ENCODE measurements around the gene MR1. TPM values are rescaled to one million over a fixed set of nuclear protein-coding genes. Genes with fewer than 3 reads are reported as not detected.

MR1 gene
- polyA plus RNA-seq, 3 donors from 2014 or later = 45.0 to 62.7 (median 54.1) TPM

- peak; percentile 26 to 28 (median 27) for DNase-seq
- H3K36me3 Mint-ChIP-seq = no peaks in the 10 kb centered on the region
- peak overlapping the region; percentile 81 to 94 (median 92) for H3K27ac Mint-ChIP-seq
- H3K4me1 Mint-ChIP-seq = peaks cover 38 to 45% of the 10 kb centered on the region in 2 donors
- H3K4me3 Mint-ChIP-seq = peak overlapping the region; percentile 89 to 91 (median 90)
- peaks cover 12 to 19% (median 15%) of the 10 kb centered on the region in 3 donors for H3K27me3 Mint-ChIP-seq (ENCODE audit: low read depth in 3 of 3)
- H3K9me3 Mint-ChIP-seq = no peaks in the 10 kb centered on the region
Observed at GRCh38 chr1:181104042-181104789, 70.4 kb downstream of the MR1 start.

- Mint-ChIP-seq H3K4me1 (peaks cover 34 to 41% of the 10 kb centered on the region in 2 donors), H3K36me3 (no peaks in the 10 kb centered on the region), H3K27ac (peak overlapping the region; percentile 81 to 94 (median 92)), H3K27me3 (ENCODE audit: low read depth in 3 of 3) (peaks cover 12 to 18% (median 15%) of the 10 kb centered on the region in 3 donors), H3K9me3 (no peaks in the 10 kb centered on the region), H3K4me3 (peak overlapping the region; percentile 89 to 91 (median 90))
- peak; percentile 55 to 57 (median 55) for DNase-seq
Observed at GRCh38 chr1:181104790-181105133, 71.0 kb downstream of the MR1 start.

- Mint-ChIP-seq H3K27ac (peak overlapping the region; percentile 81 to 97 (median 93)), H3K4me1 (peaks cover 29 to 39% of the 10 kb centered on the region in 2 donors), H3K9me3 (no peaks in the 10 kb centered on the region), H3K4me3 (peak overlapping the region; percentile 89 to 91 (median 90)), H3K27me3 (ENCODE audit: low read depth in 3 of 3) (peaks cover 12 to 18% (median 15%) of the 10 kb centered on the region in 3 donors), H3K36me3 (no peaks in the 10 kb centered on the region)
- DNase-seq = peak; percentile 91 to 93 (median 92)
Observed at GRCh38 chr1:181105134-181106021, 71.6 kb downstream of the MR1 start.

DNA sequence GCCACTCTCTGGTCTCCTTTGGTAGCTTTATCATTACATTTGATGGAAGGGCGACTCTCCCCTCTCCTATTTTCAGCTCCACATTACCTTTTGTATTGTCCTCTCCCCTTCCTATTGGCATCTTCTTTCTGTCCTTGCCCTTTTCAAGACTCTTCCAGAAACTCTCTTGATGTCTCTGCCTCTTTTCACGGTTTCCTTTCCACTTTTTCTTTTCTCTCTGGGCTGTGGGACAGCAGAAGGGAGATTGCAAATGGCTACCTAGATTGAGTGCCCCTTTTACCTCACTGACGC is 72.2 kb downstream of the MR1 start:
- H3K27ac Mint-ChIP-seq = peak overlapping the region; percentile 77 to 97 (median 88)
- H3K36me3 Mint-ChIP-seq = no peaks in the 10 kb centered on the region
- H3K4me1 Mint-ChIP-seq = peaks cover 29 to 36% of the 10 kb centered on the region in 2 donors
- H3K9me3 Mint-ChIP-seq = no peaks in the 10 kb centered on the region
- DNase-seq = no peak
- H3K4me3 Mint-ChIP-seq = peak overlapping the region; percentile 74 to 91 (median 89)
- H3K27me3 Mint-ChIP-seq (ENCODE audit: low read depth in 3 of 3) = peaks cover 12 to 18% (median 15%) of the 10 kb centered on the region in 3 donors

DNA sequence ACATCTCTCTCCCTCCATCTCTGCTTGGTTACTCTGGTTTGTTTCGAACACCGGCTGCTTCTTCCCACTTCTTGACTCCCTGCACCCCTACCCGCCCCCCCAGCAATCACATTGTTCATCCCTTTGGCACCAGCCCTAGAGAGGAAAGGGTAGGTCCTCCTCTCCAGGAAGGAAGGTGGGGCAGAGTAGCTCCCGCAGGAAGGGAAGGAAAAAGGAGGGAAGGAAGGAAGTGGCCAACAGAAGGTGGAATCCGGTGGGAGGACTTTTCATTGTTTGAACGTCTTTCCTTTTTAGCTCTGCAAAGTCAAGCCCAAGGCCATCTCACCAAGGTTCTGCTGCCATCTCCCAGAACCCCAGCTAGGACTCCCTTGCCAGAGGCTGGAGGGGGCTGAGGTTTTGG is 72.7 kb downstream of the MR1 start:
- Mint-ChIP-seq H3K4me3 (peak overlapping the region; percentile 44 to 91 (median 85)), H3K36me3 (no peaks in the 10 kb centered on the region), H3K27me3 (ENCODE audit: low read depth in 3 of 3) (peaks cover 14 to 19% (median 17%) of the 10 kb centered on the region in 3 donors), H3K9me3 (no peaks in the 10 kb centered on the region), H3K27ac (peak overlapping the region in 5 of 6 donors; percentile 49 to 97 (median 91)), H3K4me1 (peaks cover 29 to 35% of the 10 kb centered on the region in 2 donors)
- DNase-seq = no peak

GRCh38 chr1:181107711-181108110 is 73.9 kb downstream of the MR1 start:
- Mint-ChIP-seq H3K27ac (peak overlapping the region in 3 of 6 donors; percentile 24 to 84 (median 71)), H3K4me3 (no peak overlapping the region)

GRCh38 chr1:181108304-181108867 is 74.6 kb downstream of the MR1 start:
- peaks cover 36 to 46% of the 10 kb centered on the region in 2 donors for H3K4me1 Mint-ChIP-seq
- no peaks in the 10 kb centered on the region for H3K36me3 Mint-ChIP-seq
- peak overlapping the region in 2 of 6 donors; percentile 43 to 44 for H3K27ac Mint-ChIP-seq
- no peaks in the 10 kb centered on the region for H3K9me3 Mint-ChIP-seq
- H3K27me3 Mint-ChIP-seq (ENCODE audit: low read depth in 3 of 3) = peaks cover 14 to 23% (median 18%) of the 10 kb centered on the region in 3 donors
- no peak for DNase-seq
- no peak overlapping the region for H3K4me3 Mint-ChIP-seq

More at GRCh38 chr1:181107711-181108110, 73.9 kb downstream of the MR1 start:
- DNase-seq = no peak
- Mint-ChIP-seq H3K36me3 (no peaks in the 10 kb centered on the region), H3K4me1 (peaks cover 36 to 45% of the 10 kb centered on the region in 2 donors), H3K9me3 (no peaks in the 10 kb centered on the region), H3K27me3 (ENCODE audit: low read depth in 3 of 3) (peaks cover 14 to 23% (median 18%) of the 10 kb centered on the region in 3 donors)

- no peak overlapping the region for H3K27ac Mint-ChIP-seq
- peaks cover 26 to 42% of the 10 kb centered on the region in 2 donors for H3K4me1 Mint-ChIP-seq
- DNase-seq = no peak
- no peaks in the 10 kb centered on the region for H3K9me3 Mint-ChIP-seq
- no peak overlapping the region for H3K4me3 Mint-ChIP-seq
- peaks cover 8 to 14% (median 10%) of the 10 kb centered on the region in 3 donors for H3K27me3 Mint-ChIP-seq (ENCODE audit: low read depth in 3 of 3)
- H3K36me3 Mint-ChIP-seq = no peaks in the 10 kb centered on the region
Observed at GRCh38 chr1:181110013-181110412, 76.2 kb downstream of the MR1 start.

Other genes starting within 250 kb of the MR1 start
- gene KIAA1614, start 121.1 kb upstream of the MR1 start, polyA plus RNA-seq = not detected
- 10 to 100 TPM in 1 of 3 donors, 1 to 10 TPM in 2; 6.0 to 14.4 (median 7.9) TPM for gene STX6, start 11.1 kb upstream of the MR1 start, polyA plus RNA-seq
- gene IER5, start 54.7 kb downstream of the MR1 start, polyA plus RNA-seq = 10 to 100 TPM; 11.6 to 22.7 (median 14.4) TPM

Data from immature natural killer cell (primary cell).